H1 (cell line): ENCODE measurements around the gene PRICKLE3. TPM values are rescaled to one million over a fixed set of nuclear protein-coding genes. Genes with fewer than 3 reads are reported as not detected.

Source experiments
- ZNF274 ChIP-seq: IDR thresholded peaks from 2 replicates; pipeline ENCODE4 v1.7.0; 2012; ENCODE audit warnings: low read length, borderline replicate concordance; ENCODE audit errors: extremely low read depth
- polyA plus RNA-seq, 7 experiments: library from polyadenylated mRNA; depleted of rRNA in 3 of 7; stranded (reverse) in 5 of 7; unstranded in 2 of 7; fragments of >200 nt in 5 of 7; fragments of 200-250 nt in 2 of 7; gene quantifications; 1 replicate in 5 of 7; 2 replicates in 1 of 7; 4 replicates in 1 of 7; pipeline versions ENCODE4 v1.2.1 to v1.2.3, GENCODE V29; 2011 to 2013; ENCODE audit warnings: missing spikeins in 2 of 7, mixed read lengths in 2 of 7
- total RNA-seq: library from RNA; stranded (reverse); fragmentation: NEBNext Ultra II Directional; extraction: Animal tissue kit (Norgen Biotek cat#: 25700); gene quantifications from 2 replicates; pipeline ENCODE4 v1.2.1, GENCODE V29; 2021

Gene PRICKLE3
- total and polyA plus RNA-seq, 2 of the 8 experiments (the other 6 are each of a cell fraction or from before 2014, with no cell fraction given) = 9.1 to 10.6 TPM

GRCh38 chrX:49233887-49234555, 47.8 kb upstream of the PRICKLE3 start (continued):
- no peak for TF ChIP-seq ZNF274
